HUES6 (cell line): ENCODE data around the gene RTN4R.

Experiments used
- H3K27ac ChIP-seq: 2 replicates; pipeline ENCODE4 v1.7.0; 2013; ENCODE audit warnings: low read depth, mild to moderate bottlenecking, low read length, inconsistent platforms
- H3K27me3 ChIP-seq: 2 replicates; pipeline ENCODE4 v1.6.1; 2013; ENCODE audit warnings: low read length; ENCODE audit not compliant: control insufficient read depth, insufficient read depth
- H3K36me3 ChIP-seq: 2 replicates; pipeline ENCODE4 v1.6.1; 2013; ENCODE audit warnings: low read length; ENCODE audit not compliant: control insufficient read depth, insufficient read depth
- H3K4me1 ChIP-seq: 2 replicates; pipeline ENCODE4 v1.6.1; 2013; ENCODE audit warnings: low read length; ENCODE audit not compliant: control insufficient read depth, insufficient read depth
- H3K4me3 ChIP-seq: 2 replicates; pipeline ENCODE4 v1.5.1; 2013; ENCODE audit warnings: low read depth, low read length
- H3K9ac ChIP-seq: one replicate; pipeline ENCODE4 v1.6.1; 2013; ENCODE audit warnings: mild to moderate bottlenecking, low read length
- H3K9me3 ChIP-seq: 2 replicates; pipeline ENCODE4 v1.6.1; 2013; ENCODE audit warnings: low read depth, low read length; ENCODE audit not compliant: control insufficient read depth, insufficient read depth

The RTN4R gene

GRCh38 chr22:20257212-20258020, 10.7 kb downstream of the RTN4R start:
- H3K4me1 ChIP-seq = no peaks in the 10 kb centered on the region

GRCh38 chr22:20256551-20257211, 11.4 kb downstream of the RTN4R start:
- Histone ChIP-seq H3K27me3 (no peaks in the 10 kb centered on the region), H3K4me1 (no peaks in the 10 kb centered on the region), H3K9ac (no peak overlapping the region), H3K9me3 (no peaks in the 10 kb centered on the region; the same call in 1 of the 2 replicates), H3K27ac (no peak overlapping the region), H3K4me3 (no peak overlapping the region), H3K36me3 (no peaks in the 10 kb centered on the region)

More at GRCh38 chr22:20257212-20258020, 10.7 kb downstream of the RTN4R start:
- H3K4me3 ChIP-seq = no peak overlapping the region
- no peak overlapping the region for H3K27ac ChIP-seq
- H3K36me3 ChIP-seq = no peaks in the 10 kb centered on the region
- H3K9ac ChIP-seq = no peak overlapping the region
- no peaks in the 10 kb centered on the region for H3K9me3 ChIP-seq
- H3K27me3 ChIP-seq = no peaks in the 10 kb centered on the region

- H3K36me3 ChIP-seq = no peaks in the 10 kb centered on the region
- H3K9ac ChIP-seq = no peak overlapping the region
- H3K4me3 ChIP-seq = no peak overlapping the region
- no peaks in the 10 kb centered on the region for H3K27me3 ChIP-seq
- no peaks in the 10 kb centered on the region; the same call in 1 of the 2 replicates for H3K9me3 ChIP-seq
- H3K27ac ChIP-seq = no peak overlapping the region
- no peaks in the 10 kb centered on the region for H3K4me1 ChIP-seq
Measured at GRCh38 chr22:20256027-20256426, 12.1 kb downstream of the RTN4R start.

- H3K36me3 ChIP-seq = no peaks in the 10 kb centered on the region
- H3K4me1 ChIP-seq = no peaks in the 10 kb centered on the region
- H3K27ac ChIP-seq = no peak overlapping the region
Measured at GRCh38 chr22:20254975-20255946, 12.9 kb downstream of the RTN4R start.

GRCh38 chr22:20253161-20253560, 15.0 kb downstream of the RTN4R start:
- H3K4me1 ChIP-seq = no peaks in the 10 kb centered on the region
- no peaks in the 10 kb centered on the region for H3K27me3 ChIP-seq
- no peak overlapping the region for H3K9ac ChIP-seq
- H3K36me3 ChIP-seq = no peaks in the 10 kb centered on the region
- H3K4me3 ChIP-seq = no peak overlapping the region
- H3K9me3 ChIP-seq = no peaks in the 10 kb centered on the region; the same call in 1 of the 2 replicates
- no peak overlapping the region for H3K27ac ChIP-seq

More at GRCh38 chr22:20254975-20255946, 12.9 kb downstream of the RTN4R start:
- Histone ChIP-seq H3K27me3 (no peaks in the 10 kb centered on the region), H3K9me3 (no peaks in the 10 kb centered on the region; the same call in 1 of the 2 replicates), H3K9ac (no peak overlapping the region), H3K4me3 (no peak overlapping the region)

- Histone ChIP-seq H3K4me1 (peaks cover 2% of the 10 kb centered on the region; the same call in 1 of the 2 replicates), H3K9ac (no peak overlapping the region), H3K27me3 (no peaks in the 10 kb centered on the region), H3K27ac (no peak overlapping the region), H3K9me3 (no peaks in the 10 kb centered on the region; the same call in 1 of the 2 replicates), H3K4me3 (no peak overlapping the region), H3K36me3 (no peaks in the 10 kb centered on the region)
Measured at GRCh38 chr22:20251981-20252380, 16.1 kb downstream of the RTN4R start.

- no peak overlapping the region for H3K27ac ChIP-seq
- H3K27me3 ChIP-seq = no peaks in the 10 kb centered on the region
- peaks cover 7% of the 10 kb centered on the region for H3K4me1 ChIP-seq
- H3K9ac ChIP-seq = no peak overlapping the region
- no peaks in the 10 kb centered on the region for H3K36me3 ChIP-seq
- no peak overlapping the region for H3K4me3 ChIP-seq
- H3K9me3 ChIP-seq = no peaks in the 10 kb centered on the region; the same call in 1 of the 2 replicates
Measured at GRCh38 chr22:20251491-20251890, 16.6 kb downstream of the RTN4R start.

- Histone ChIP-seq H3K27ac (no peak overlapping the region), H3K9ac (no peak overlapping the region), H3K9me3 (no peaks in the 10 kb centered on the region; the same call in 1 of the 2 replicates), H3K4me3 (no peak overlapping the region), H3K4me1 (peaks cover 22% of the 10 kb centered on the region), H3K36me3 (no peaks in the 10 kb centered on the region), H3K27me3 (no peaks in the 10 kb centered on the region)
Measured at GRCh38 chr22:20249797-20250354, 18.2 kb downstream of the RTN4R start.

- Histone ChIP-seq H3K4me3 (no peak overlapping the region), H3K9ac (no peak overlapping the region), H3K27me3 (no peaks in the 10 kb centered on the region), H3K4me1 (peaks cover 35% of the 10 kb centered on the region), H3K36me3 (no peaks in the 10 kb centered on the region), H3K27ac (no peak overlapping the region), H3K9me3 (no peaks in the 10 kb centered on the region; the same call in 1 of the 2 replicates)
Measured at GRCh38 chr22:20248461-20248978, 19.6 kb downstream of the RTN4R start.

GRCh38 chr22:20247608-20248171, 20.4 kb downstream of the RTN4R start:
- H3K27ac ChIP-seq = no peak overlapping the region
- H3K27me3 ChIP-seq = no peaks in the 10 kb centered on the region
- no peak overlapping the region for H3K4me3 ChIP-seq
- peaks cover 42% of the 10 kb centered on the region for H3K4me1 ChIP-seq
- H3K36me3 ChIP-seq = no peaks in the 10 kb centered on the region
- no peaks in the 10 kb centered on the region; the same call in 1 of the 2 replicates for H3K9me3 ChIP-seq
- H3K9ac ChIP-seq = no peak overlapping the region
